ENCODE measurements around the gene PDSS2. TPM values are rescaled to one million over a fixed set of nuclear protein-coding genes. Genes with fewer than 3 reads are reported as not detected.
A peak's percentile ranks its signal among the peaks of the same experiment; 100 is the strongest.

PDSS2 gene
- total RNA-seq, 1 experiment from 2014 or later = 16.1 TPM

- TF ChIP-seq CTCF (conservative IDR thresholded peaks at IDR 0.05; ENCODE audit: low read depth, low read length) (0 out of 2 replicates have a peak, but pooled peaks have one; percentile 13), EZH2 (IDR thresholded peaks at IDR 0.05; ENCODE audit: borderline replicate concordance, low read depth, low read length, poor library complexity, severe bottlenecking) (no peak)
- Histone ChIP-seq H3K27ac (ENCODE audit: low read depth, low read length, poor library complexity, severe bottlenecking) (no peak overlapping the region), H3K4me1 (ENCODE audit: insufficient read depth, low read length, poor library complexity, severe bottlenecking) (no peaks in the 10 kb centered on the region), H3K36me3 (ENCODE audit: insufficient read depth, low read length, poor library complexity, severe bottlenecking) (no peaks in the 10 kb centered on the region), H3K9me3 (ENCODE audit: low read depth, low read length, poor library complexity, severe bottlenecking) (no peaks in the 10 kb centered on the region), H3K4me3 (ENCODE audit: low read depth, low read length, poor library complexity, severe bottlenecking) (no peak overlapping the region), H3K27me3 (replicated peaks; ENCODE audit: insufficient read depth, low read depth, low read length, poor library complexity) (no peaks in the 10 kb centered on the region)
- BruUV-seq (replicated peaks) = no TSS peak
- no peak for DNase-seq (ENCODE audit: low spot score)
- CTCF ChIA-PET = no interaction called here
- intact Hi-C loops (cut with micrococcal nuclease; ENCODE audit: unreplicated experiment) = no loop called here
- POLR2A ChIA-PET (ENCODE audit: low non-redundant PET) = no interaction called here
Observed at GRCh38 chr6:107274288-107274687, 185.1 kb downstream of the PDSS2 start.

- no peaks in the 10 kb centered on the region for H3K27me3 ChIP-seq (replicated peaks; ENCODE audit: insufficient read depth, low read depth, low read length, poor library complexity)
- no peak overlapping the region for H3K4me3 ChIP-seq (ENCODE audit: low read depth, low read length, poor library complexity, severe bottlenecking)
- no peaks in the 10 kb centered on the region for H3K36me3 ChIP-seq (ENCODE audit: insufficient read depth, low read length, poor library complexity, severe bottlenecking)
- intact Hi-C loops (cut with micrococcal nuclease; ENCODE audit: unreplicated experiment) = no loop called here
- no peaks in the 10 kb centered on the region for H3K4me1 ChIP-seq (ENCODE audit: insufficient read depth, low read length, poor library complexity, severe bottlenecking)
- no peaks in the 10 kb centered on the region for H3K9me3 ChIP-seq (ENCODE audit: low read depth, low read length, poor library complexity, severe bottlenecking)
- BruUV-seq (replicated peaks) = no TSS peak
- CTCF ChIA-PET = interaction anchor here (0.6 kb wide), 1 partner anchor 510 kb away, joined by 4 read pairs; no protein-coding TSS in a partner anchor
- no peak overlapping the region for H3K27ac ChIP-seq (ENCODE audit: low read depth, low read length, poor library complexity, severe bottlenecking)
- no peak for DNase-seq (ENCODE audit: low spot score)
- POLR2A ChIA-PET (ENCODE audit: low non-redundant PET) = no interaction called here
- TF ChIP-seq CTCF (conservative IDR thresholded peaks at IDR 0.05; ENCODE audit: low read depth, low read length) = no peak
- no peak for TF ChIP-seq EZH2 (IDR thresholded peaks at IDR 0.05; ENCODE audit: borderline replicate concordance, low read depth, low read length, poor library complexity, severe bottlenecking)
Observed at GRCh38 chr6:107272246-107272645, 187.1 kb downstream of the PDSS2 start.

GRCh38 chr6:107271208-107271790 lies 188.1 kb downstream of the PDSS2 start:
- no peaks in the 10 kb centered on the region for H3K9me3 ChIP-seq (ENCODE audit: low read depth, low read length, poor library complexity, severe bottlenecking)
- ChIA-PET POLR2A (ENCODE audit: low non-redundant PET) (no interaction called here), CTCF (interaction anchor here (0.6 kb wide), 1 partner anchor 510 kb away, joined by 4 read pairs; no protein-coding TSS in a partner anchor)
- no peaks in the 10 kb centered on the region for H3K36me3 ChIP-seq (ENCODE audit: insufficient read depth, low read length, poor library complexity, severe bottlenecking)
- no peaks in the 10 kb centered on the region for H3K4me1 ChIP-seq (ENCODE audit: insufficient read depth, low read length, poor library complexity, severe bottlenecking)
- H3K27me3 ChIP-seq (replicated peaks; ENCODE audit: insufficient read depth, low read depth, low read length, poor library complexity) = no peaks in the 10 kb centered on the region
- H3K27ac ChIP-seq (ENCODE audit: low read depth, low read length, poor library complexity, severe bottlenecking) = no peak overlapping the region
- intact Hi-C loops (cut with micrococcal nuclease; ENCODE audit: unreplicated experiment) = no loop called here
- no TSS peak for BruUV-seq (replicated peaks)
- no peak overlapping the region for H3K4me3 ChIP-seq (ENCODE audit: low read depth, low read length, poor library complexity, severe bottlenecking)
- TF ChIP-seq EZH2 (IDR thresholded peaks at IDR 0.05; ENCODE audit: borderline replicate concordance, low read depth, low read length, poor library complexity, severe bottlenecking) = no peak
- TF ChIP-seq CTCF (conservative IDR thresholded peaks at IDR 0.05; ENCODE audit: low read depth, low read length) = no peak
- DNase-seq (ENCODE audit: low spot score) = no peak
